ENCODE data around the gene ALPL.

The ALPL gene

GRCh38 chr1:21603177-21604138 lies 94.2 kb downstream of the ALPL start:
- H3K4me3 ChIP-seq (ENCODE audit: low read depth, low read length), result no peak overlapping the region
- DNase-seq (ENCODE audit: low read depth, low spot score), result no peak
- CTCF ChIA-PET, result no interaction called here
- TF ChIP-seq, protein P1, sequence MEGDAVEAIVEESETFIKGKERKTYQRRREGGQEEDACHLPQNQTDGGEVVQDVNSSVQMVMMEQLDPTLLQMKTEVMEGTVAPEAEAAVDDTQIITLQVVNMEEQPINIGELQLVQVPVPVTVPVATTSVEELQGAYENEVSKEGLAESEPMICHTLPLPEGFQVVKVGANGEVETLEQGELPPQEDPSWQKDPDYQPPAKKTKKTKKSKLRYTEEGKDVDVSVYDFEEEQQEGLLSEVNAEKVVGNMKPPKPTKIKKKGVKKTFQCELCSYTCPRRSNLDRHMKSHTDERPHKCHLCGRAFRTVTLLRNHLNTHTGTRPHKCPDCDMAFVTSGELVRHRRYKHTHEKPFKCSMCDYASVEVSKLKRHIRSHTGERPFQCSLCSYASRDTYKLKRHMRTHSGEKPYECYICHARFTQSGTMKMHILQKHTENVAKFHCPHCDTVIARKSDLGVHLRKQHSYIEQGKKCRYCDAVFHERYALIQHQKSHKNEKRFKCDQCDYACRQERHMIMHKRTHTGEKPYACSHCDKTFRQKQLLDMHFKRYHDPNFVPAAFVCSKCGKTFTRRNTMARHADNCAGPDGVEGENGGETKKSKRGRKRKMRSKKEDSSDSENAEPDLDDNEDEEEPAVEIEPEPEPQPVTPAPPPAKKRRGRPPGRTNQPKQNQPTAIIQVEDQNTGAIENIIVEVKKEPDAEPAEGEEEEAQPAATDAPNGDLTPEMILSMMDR (IDR thresholded peaks at IDR 0.05; ENCODE audit: insufficient read depth, low read length, missing control alignments), result no peak
- POLR2A ChIA-PET, result no interaction called here

- POLR2A ChIA-PET, result no interaction called here
- CTCF ChIA-PET, result no interaction called here
Measured at GRCh38 chr1:21604208-21604957, 95.2 kb downstream of the ALPL start.

GRCh38 chr1:21605012-21605715 lies 95.9 kb downstream of the ALPL start:
- no peak overlapping the region for H3K4me3 ChIP-seq (ENCODE audit: low read depth, low read length)
- TF ChIP-seq, protein P1 (IDR thresholded peaks at IDR 0.05; ENCODE audit: insufficient read depth, low read length, missing control alignments), result no peak
- ChIA-PET CTCF (interaction anchor here (2.4 kb wide), 1 partner anchor 9 kb away, joined by 12 read pairs; no protein-coding TSS in a partner anchor), POLR2A (no interaction called here)
- DNase-seq (ENCODE audit: low read depth, low spot score), result no peak

More at GRCh38 chr1:21604208-21604957, 95.2 kb downstream of the ALPL start:
- no peak for DNase-seq (ENCODE audit: low read depth, low spot score)
- TF ChIP-seq, protein P1 (IDR thresholded peaks at IDR 0.05; ENCODE audit: insufficient read depth, low read length, missing control alignments), result no peak
- no peak overlapping the region for H3K4me3 ChIP-seq (ENCODE audit: low read depth, low read length)

- TF ChIP-seq, protein P1 (IDR thresholded peaks at IDR 0.05; ENCODE audit: insufficient read depth, low read length, missing control alignments), result no peak
Measured at GRCh38 chr1:21605964-21606705, 96.9 kb downstream of the ALPL start.

DNA sequence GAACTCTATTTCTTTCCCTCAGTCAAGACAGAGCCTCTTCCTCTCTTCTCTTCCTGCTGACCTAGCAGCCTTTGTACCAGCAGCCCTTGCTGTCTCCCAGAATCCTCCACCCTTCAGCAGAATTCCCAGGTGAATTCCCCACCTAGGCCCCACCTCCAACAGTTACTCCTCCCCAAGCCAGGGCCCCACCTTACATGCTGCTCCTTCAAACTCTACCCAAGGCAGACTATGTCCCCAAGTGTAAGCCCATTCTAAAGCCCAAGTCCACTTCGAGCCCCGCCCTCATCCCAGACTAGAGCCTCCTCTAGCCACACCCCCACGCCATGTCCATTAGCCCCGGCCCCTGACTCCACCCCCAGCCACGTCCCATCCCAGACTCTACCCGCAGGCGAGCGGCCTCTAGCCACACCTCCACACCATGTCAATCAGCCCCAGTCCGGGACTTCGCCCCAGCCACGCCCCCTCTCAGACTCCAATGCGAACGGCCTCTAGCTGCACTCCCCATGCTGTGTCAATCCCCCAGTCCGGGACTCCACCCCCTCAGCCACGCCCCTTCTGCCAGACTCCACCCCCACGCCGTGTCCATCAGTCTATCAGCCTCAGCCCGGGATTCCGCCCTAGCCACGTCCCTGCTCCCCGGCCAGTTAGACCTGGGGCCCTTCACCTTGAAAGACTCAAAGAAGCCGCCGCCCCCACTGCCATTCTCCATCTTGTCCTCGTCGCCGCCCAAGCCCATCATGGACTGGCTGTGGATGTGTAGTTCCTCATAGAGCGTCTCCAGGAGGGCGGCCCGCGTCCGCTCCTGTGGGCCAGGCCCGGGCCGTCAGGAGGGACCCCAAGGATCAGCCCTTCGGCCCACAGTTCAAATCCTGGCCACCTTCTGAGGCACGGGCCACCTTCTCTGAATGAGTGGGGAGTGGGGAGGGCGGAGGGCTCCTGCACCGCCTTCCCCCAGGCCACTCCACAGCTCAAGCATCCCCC lies 98.6 kb downstream of the ALPL start:
- no peak for DNase-seq (ENCODE audit: low read depth, low spot score)
- ChIA-PET CTCF (interaction anchor here (0.7 to 2.4 kb wide), 3 partner anchors 12 to 237 kb away, joined by 3 to 12 read pairs (median 3); no protein-coding TSS in a partner anchor), POLR2A (no interaction called here)
- H3K4me3 ChIP-seq (ENCODE audit: low read depth, low read length), result no peak overlapping the region
- TF ChIP-seq, protein P1 (IDR thresholded peaks at IDR 0.05; ENCODE audit: insufficient read depth, low read length, missing control alignments), result no peak

More at GRCh38 chr1:21605964-21606705, 96.9 kb downstream of the ALPL start:
- CTCF ChIA-PET, result interaction anchor here (2.4 kb wide), 1 partner anchor 10 kb away, joined by 12 read pairs; no protein-coding TSS in a partner anchor
- POLR2A ChIA-PET, result no interaction called here
- DNase-seq (ENCODE audit: low read depth, low spot score), result no peak
- H3K4me3 ChIP-seq (ENCODE audit: low read depth, low read length), result no peak overlapping the region
